ENCODE data around the gene GNAQ.

Gene GNAQ

DNA sequence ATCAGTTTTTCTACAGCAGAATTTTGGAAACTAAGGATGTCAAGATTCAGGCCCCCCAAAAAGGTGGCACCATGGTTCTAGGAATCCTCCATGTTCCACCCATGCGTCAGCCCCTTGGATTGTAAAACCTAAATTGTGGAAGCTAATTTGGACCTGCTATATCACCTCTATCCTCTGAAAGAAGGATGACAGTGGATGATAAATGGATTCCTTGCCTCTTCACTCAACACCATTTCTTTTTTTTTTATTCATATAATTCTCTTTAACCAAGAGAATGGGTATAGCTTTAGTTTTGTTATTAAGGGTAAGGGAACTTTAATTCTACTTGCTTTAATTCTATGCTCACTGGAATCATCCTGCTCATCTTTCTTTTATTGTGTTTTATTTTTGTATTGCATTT lies 71.8 kb downstream of the GNAQ start:
- no peaks in the 10 kb centered on the region for H3K9me3 Mint-ChIP-seq
- DNase-seq = no peak
- peaks cover 53% of the 10 kb centered on the region for H3K4me1 Mint-ChIP-seq (ENCODE audit: low read depth)
- no peaks in the 10 kb centered on the region for H3K36me3 Mint-ChIP-seq (ENCODE audit: low read depth)
- no peaks in the 10 kb centered on the region for H3K27me3 Mint-ChIP-seq
- no peak overlapping the region for H3K4me3 Mint-ChIP-seq
- H3K27ac Mint-ChIP-seq = no peak overlapping the region

DNA sequence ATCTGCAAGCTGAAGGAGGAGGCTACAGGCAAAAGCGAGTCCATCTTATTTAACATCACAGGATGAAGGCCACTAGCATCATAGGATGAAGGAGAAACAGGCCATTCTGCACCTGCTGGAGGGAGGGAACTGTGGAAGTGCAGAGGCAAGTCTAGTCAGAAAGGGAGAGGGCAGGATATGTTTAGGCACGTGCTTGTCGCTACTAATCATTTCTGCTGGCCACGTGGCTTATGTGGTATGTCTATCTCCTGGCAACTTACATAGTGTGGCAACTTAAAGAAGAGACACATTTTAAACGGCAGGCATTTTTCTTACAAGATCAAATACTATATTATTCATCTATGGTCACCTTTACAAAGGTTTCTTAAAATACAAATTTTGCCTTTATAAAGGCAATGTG lies 74.0 kb downstream of the GNAQ start:
- Mint-ChIP-seq H3K9me3 (no peaks in the 10 kb centered on the region), H3K4me3 (no peak overlapping the region), H3K27me3 (no peaks in the 10 kb centered on the region), H3K27ac (no peak overlapping the region), H3K36me3 (ENCODE audit: low read depth) (no peaks in the 10 kb centered on the region), H3K4me1 (ENCODE audit: low read depth) (peaks cover 60% of the 10 kb centered on the region)
- DNase-seq = no peak

DNA sequence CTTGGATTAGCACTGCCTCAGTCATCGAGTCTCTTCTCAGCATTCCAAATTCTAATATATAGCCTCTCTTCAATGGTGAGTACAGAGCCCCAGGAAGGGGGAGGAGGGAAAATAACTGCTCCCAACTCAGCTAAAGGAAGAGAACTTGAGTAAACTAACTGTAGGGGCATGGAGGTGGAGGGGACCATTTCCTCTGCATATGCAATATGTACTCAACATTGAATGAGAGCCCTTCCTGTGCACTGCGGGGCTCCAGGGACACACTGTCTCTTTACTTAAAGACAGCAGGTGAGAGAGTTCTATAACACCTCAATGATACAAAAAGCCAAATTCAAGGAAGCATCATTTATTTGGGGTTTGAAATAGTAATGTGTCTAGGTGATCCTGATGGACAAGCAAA lies 75.1 kb downstream of the GNAQ start:
- no peaks in the 10 kb centered on the region for H3K36me3 Mint-ChIP-seq (ENCODE audit: low read depth)
- H3K27me3 Mint-ChIP-seq = no peaks in the 10 kb centered on the region
- no peak overlapping the region for H3K27ac Mint-ChIP-seq
- no peak for DNase-seq
- H3K4me3 Mint-ChIP-seq = no peak overlapping the region
- H3K4me1 Mint-ChIP-seq (ENCODE audit: low read depth) = peaks cover 54% of the 10 kb centered on the region
- H3K9me3 Mint-ChIP-seq = no peaks in the 10 kb centered on the region

DNA sequence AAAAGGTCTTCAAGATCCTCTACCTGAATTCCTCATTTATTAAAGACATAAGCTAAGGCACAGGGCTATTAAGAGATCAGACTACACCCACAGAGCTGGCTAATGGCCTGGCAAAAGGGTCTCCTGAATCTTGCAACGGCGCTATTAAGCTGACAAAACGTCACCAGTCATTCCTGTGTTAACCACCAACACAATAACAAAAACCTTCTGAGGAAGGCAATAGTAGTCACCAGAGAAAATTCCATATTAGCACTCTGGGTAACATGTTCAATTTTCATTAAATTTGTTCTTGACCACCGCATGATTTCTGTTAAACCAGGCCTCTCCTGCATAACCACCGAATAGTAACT lies 77.0 kb downstream of the GNAQ start:
- Mint-ChIP-seq H3K4me1 (ENCODE audit: low read depth) (peaks cover 52% of the 10 kb centered on the region), H3K9me3 (no peaks in the 10 kb centered on the region), H3K36me3 (ENCODE audit: low read depth) (no peaks in the 10 kb centered on the region), H3K4me3 (no peak overlapping the region), H3K27ac (no peak overlapping the region), H3K27me3 (no peaks in the 10 kb centered on the region)
- DNase-seq = no peak

DNA sequence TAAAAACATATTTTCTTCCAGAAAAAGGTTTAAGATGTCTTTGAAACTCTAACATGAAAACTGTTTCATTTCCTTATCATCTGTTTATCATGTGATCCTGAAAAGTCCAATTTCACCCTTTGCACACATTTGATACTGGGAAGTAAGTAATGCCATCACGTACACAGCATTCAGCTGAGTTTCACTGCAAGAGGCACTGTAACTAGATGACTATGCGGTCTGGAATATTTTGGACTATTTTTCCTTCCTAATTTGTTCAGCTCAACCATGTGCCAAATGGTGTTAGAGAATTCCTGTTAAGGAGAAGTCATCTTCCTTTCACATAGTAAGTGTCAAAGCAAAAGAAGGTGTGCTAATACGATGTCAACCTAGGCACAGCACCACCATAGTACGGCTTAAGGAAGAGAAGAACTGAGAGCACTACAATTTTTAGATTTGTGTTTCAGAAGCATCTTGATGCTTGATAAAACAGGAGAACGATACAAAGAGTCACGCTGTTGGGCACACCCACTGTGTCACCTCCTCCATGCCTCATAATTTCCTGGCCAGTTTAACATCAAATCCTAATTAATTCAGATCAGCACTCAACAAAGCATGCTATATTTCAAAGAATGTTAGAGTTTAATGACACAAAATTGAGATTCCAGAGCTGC lies 77.5 kb downstream of the GNAQ start:
- Mint-ChIP-seq H3K9me3 (no peaks in the 10 kb centered on the region), H3K27me3 (no peaks in the 10 kb centered on the region), H3K27ac (no peak overlapping the region), H3K36me3 (ENCODE audit: low read depth) (no peaks in the 10 kb centered on the region), H3K4me1 (ENCODE audit: low read depth) (peaks cover 52% of the 10 kb centered on the region), H3K4me3 (no peak overlapping the region)
- no peak for DNase-seq

DNA sequence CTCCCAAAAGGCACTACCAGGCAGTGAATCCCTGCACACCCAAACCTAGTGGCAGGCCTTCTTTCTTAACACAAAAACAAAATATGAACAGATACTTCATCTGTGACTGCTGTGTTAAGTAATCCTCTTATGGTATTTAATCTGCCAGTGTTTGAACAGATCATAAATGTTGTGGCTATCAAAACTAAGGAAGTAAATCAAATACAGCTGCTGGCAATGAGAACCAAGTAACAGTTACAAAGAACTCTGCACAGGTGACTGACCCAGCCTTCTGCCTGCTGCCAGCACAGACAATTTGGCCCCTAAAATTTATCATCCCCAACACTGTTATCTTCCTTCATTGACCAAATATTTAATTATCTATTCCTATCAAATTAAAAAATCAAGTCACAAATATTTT lies 78.0 kb downstream of the GNAQ start:
- no peak overlapping the region for H3K4me3 Mint-ChIP-seq
- H3K4me1 Mint-ChIP-seq (ENCODE audit: low read depth) = peaks cover 52% of the 10 kb centered on the region
- H3K27me3 Mint-ChIP-seq = no peaks in the 10 kb centered on the region
- no peak overlapping the region for H3K27ac Mint-ChIP-seq
- no peaks in the 10 kb centered on the region for H3K36me3 Mint-ChIP-seq (ENCODE audit: low read depth)
- no peaks in the 10 kb centered on the region for H3K9me3 Mint-ChIP-seq
- no peak for DNase-seq

DNA sequence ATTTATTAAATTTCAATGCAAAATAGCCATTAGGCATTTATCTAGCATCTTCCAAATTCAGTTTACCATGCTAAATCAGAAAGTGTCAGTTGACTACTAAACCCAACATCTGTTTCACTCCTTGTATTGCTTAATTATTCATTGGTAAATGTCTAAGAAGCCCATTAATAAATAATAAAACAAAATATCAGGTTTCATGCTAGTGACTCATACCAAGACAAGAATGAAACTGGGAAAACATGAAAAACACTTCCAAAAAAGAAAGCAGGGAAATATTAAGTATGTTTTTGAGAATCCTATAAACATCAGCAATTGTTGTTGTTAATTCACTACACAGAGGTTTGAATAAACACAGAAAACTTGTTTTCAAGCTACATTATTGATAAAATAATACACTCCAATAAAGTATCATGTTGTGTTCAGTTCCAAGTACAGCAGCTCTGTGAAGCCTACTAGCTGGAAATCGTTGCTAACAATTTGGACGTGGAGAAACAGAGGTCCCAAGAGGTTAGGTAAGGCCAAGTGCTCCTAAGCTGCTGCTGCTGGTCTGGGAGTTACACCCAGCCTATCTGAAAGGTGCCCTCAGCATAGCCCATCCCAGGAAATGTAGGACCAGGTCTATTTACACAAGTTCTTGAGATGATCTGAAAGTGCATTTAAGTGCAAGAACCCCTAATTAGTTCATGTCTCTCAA lies 78.8 kb downstream of the GNAQ start:
- peaks cover 46% of the 10 kb centered on the region for H3K4me1 Mint-ChIP-seq (ENCODE audit: low read depth)
- H3K4me3 Mint-ChIP-seq = no peak overlapping the region
- no peaks in the 10 kb centered on the region for H3K9me3 Mint-ChIP-seq
- no peaks in the 10 kb centered on the region for H3K36me3 Mint-ChIP-seq (ENCODE audit: low read depth)
- no peak overlapping the region for H3K27ac Mint-ChIP-seq
- no peak for DNase-seq
- H3K27me3 Mint-ChIP-seq = no peaks in the 10 kb centered on the region

DNA sequence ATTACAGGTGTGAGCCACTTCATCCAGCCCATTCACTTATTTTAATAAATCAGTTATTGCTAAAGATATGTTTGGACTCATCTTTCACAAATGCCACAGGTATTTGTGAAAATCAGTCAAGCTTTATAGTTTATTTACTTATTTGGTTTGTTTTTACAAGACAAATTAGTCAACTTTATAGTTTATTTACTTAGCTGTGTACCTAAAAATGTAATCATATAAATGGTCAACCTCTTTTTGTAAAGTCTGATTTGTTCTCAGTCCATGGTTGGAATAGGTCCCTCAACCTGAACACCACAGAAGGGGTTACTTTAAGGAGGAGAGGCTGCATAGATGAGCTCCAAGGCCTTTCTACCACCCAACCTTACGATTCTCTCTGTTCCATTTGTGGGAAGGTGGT lies 80.2 kb downstream of the GNAQ start:
- Mint-ChIP-seq H3K36me3 (ENCODE audit: low read depth) (no peaks in the 10 kb centered on the region), H3K9me3 (no peaks in the 10 kb centered on the region), H3K27ac (no peak overlapping the region), H3K4me3 (no peak overlapping the region), H3K4me1 (ENCODE audit: low read depth) (peaks cover 49% of the 10 kb centered on the region), H3K27me3 (no peaks in the 10 kb centered on the region)
- no peak for DNase-seq

DNA sequence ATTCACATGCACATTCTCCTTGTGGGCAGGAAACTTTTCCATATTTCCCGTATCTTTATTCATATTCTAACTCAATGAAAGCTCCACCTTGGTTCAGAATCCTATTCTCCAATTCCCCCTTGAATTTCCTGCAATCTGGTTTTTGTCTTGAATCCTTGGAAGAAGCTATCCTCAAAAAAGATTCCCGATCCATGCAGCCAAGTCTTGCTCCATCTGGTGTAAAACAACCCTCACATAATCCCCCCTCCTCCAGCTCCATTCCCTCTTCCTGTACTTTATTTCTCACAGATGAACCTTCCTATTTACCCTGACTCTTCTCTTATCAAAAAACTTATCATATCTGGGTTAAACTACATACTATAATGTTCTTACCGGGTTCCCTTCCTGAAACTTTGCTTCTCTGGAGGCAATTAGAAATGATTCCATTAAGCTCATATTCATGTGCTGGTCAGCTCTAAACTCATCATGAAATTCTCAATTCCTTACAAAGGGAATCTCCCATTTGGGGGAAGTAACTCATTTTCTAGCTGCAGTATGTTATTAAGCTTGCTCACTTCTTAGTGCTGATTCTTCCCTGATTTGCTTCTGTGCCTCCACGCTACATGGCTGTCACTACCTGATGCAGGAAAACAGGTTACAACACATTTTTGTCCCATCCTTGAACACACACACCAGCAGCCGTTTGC lies 81.7 kb downstream of the GNAQ start:
- no peak for DNase-seq
- no peaks in the 10 kb centered on the region for H3K27me3 Mint-ChIP-seq
- H3K9me3 Mint-ChIP-seq = no peaks in the 10 kb centered on the region
- H3K4me1 Mint-ChIP-seq (ENCODE audit: low read depth) = peaks cover 63% of the 10 kb centered on the region
- no peak overlapping the region for H3K4me3 Mint-ChIP-seq
- no peaks in the 10 kb centered on the region for H3K36me3 Mint-ChIP-seq (ENCODE audit: low read depth)
- no peak overlapping the region for H3K27ac Mint-ChIP-seq

DNA sequence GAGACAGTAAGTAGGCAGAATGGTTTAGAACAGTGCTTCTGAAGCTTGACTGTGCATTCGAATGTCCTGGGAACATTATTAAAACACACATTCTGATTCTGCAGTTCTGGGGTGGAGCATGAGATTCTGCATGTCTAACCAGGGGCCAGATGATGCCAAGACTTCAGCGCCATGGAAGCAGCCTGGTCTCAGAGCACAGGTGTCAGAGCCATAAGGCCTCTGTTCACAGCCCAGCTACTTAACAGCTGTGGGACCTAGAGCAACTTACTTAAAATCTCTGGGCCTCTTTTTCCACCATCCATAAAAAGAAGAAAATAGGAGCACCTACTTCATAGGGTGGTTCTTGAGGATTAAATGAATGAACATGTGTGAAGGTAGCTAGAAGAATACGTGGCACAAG lies 84.0 kb downstream of the GNAQ start:
- Mint-ChIP-seq H3K4me3 (no peak overlapping the region), H3K9me3 (no peaks in the 10 kb centered on the region), H3K4me1 (ENCODE audit: low read depth) (peaks cover 61% of the 10 kb centered on the region), H3K27me3 (no peaks in the 10 kb centered on the region), H3K36me3 (ENCODE audit: low read depth) (no peaks in the 10 kb centered on the region), H3K27ac (no peak overlapping the region)
- DNase-seq = no peak

DNA sequence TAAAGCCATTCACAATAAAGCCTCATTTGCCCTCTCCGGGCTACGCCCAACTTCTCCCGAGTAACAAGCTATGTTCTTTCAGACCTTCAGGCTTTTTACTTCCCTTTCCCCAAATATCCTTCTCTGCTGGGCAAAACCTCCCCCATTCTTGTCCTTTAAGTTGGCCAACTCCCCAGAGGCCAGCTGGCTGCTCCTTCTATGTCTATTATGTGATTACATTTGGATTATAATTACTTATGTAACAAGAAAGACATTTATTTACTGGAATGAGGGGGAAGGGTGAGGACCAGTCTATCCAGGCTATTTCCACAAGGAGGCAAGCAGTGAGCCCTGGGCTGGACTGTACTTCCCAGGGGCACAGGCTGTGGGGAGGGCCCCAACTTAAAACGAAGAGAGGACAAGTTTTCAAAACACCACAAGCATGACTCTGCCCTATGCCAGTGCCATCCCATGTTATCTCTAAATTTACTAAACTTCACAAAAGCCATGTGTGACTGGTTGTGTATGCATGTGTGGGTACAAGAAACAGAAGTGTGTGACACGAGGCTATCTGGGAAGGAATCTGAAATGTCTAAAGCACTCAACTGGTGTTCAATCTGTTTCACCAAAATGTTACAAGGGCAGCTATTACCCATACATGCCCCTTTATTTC lies 84.5 kb downstream of the GNAQ start:
- H3K4me3 Mint-ChIP-seq = no peak overlapping the region
- peaks cover 63% of the 10 kb centered on the region for H3K4me1 Mint-ChIP-seq (ENCODE audit: low read depth)
- H3K27me3 Mint-ChIP-seq = no peaks in the 10 kb centered on the region
- no peak for DNase-seq
- H3K36me3 Mint-ChIP-seq (ENCODE audit: low read depth) = no peaks in the 10 kb centered on the region
- H3K9me3 Mint-ChIP-seq = no peaks in the 10 kb centered on the region
- H3K27ac Mint-ChIP-seq = no peak overlapping the region

DNA sequence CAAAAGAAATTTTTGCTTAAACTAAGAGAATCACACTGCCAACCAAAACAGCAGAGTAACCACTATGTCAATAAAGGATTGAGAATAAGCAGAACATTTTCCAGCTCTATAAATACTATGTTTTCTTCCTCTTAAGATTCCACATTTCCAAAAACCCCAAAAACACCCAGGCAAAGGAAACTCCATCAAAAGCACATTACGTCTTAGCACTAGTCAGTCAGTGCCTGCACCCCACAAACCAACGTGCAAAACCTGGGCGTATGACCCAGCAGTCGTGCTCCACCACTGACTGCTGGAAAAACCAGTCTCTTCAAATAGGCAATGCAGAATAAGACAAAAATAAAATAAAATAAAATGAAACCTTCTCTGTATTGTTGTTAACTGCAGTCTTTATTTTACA lies 85.3 kb downstream of the GNAQ start:
- peaks cover 63% of the 10 kb centered on the region for H3K4me1 Mint-ChIP-seq (ENCODE audit: low read depth)

DNA sequence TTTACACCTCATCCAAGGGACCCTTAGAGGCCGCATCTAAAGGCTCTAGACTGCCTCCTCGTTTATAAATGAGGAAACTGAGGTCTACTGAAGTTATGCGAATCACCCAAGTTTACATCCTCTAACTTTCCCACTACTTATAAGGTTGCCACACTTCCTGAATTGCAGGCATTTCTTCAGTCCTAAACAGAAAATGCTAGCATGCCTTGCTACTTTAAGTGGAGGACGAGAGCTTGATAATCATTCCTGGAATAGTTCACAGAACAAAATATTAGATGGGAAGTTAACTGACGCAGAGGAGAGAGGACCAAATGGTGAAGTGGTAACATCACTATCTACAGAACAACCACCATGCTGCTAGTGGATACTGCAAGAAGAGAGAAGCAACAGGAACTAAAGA lies 85.8 kb downstream of the GNAQ start:
- Mint-ChIP-seq H3K4me3 (no peak overlapping the region), H3K9me3 (no peaks in the 10 kb centered on the region), H3K27me3 (no peaks in the 10 kb centered on the region), H3K36me3 (ENCODE audit: low read depth) (no peaks in the 10 kb centered on the region), H3K27ac (no peak overlapping the region), H3K4me1 (ENCODE audit: low read depth) (peaks cover 63% of the 10 kb centered on the region)
- DNase-seq = no peak

More for the DNA sequence above, 85.3 kb downstream of the GNAQ start:
- Mint-ChIP-seq H3K9me3 (no peaks in the 10 kb centered on the region), H3K36me3 (ENCODE audit: low read depth) (no peaks in the 10 kb centered on the region), H3K4me3 (no peak overlapping the region), H3K27me3 (no peaks in the 10 kb centered on the region), H3K27ac (peak overlapping the region; percentile 23)
- no peak for DNase-seq

DNA sequence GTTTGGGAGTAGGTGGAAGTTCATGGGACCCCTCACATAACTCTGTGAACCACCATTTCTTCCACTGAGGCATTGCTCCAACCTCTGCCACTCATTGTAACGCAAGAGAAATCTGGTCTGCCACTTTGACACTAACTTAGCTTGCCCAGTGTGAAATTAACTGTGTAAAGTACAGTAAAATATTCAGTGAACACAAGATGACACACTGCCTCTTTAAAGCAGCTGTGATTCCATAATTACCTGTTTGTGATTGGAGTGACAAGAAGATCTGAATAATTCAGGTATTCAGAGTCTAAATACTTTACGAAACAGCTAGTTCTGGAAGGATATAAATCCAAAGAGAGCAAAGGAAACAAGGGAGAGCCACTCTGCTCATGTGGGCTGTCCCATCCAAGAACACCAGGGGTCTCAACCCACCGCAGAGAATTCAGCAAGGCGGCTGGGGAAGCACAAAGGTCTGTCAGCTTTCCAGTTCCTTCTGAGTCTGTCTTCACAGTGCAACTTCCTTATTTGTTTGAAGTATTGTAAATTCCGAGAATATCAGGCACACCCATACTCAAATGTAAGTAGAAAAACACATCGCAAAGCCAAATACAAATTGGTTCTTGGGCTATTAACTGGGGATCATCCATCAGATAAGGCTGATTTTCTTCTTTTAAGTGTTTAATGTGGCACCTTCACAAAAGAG lies 86.9 kb downstream of the GNAQ start:
- peak overlapping the region; percentile 35 for H3K27ac Mint-ChIP-seq
- no peak for DNase-seq
- no peak overlapping the region for H3K4me3 Mint-ChIP-seq
- no peaks in the 10 kb centered on the region for H3K36me3 Mint-ChIP-seq (ENCODE audit: low read depth)
- H3K9me3 Mint-ChIP-seq = no peaks in the 10 kb centered on the region
- H3K27me3 Mint-ChIP-seq = no peaks in the 10 kb centered on the region
- H3K4me1 Mint-ChIP-seq (ENCODE audit: low read depth) = peaks cover 55% of the 10 kb centered on the region

Measured in activated T-cell treated with anti-CD3 and anti-CD28 coated beads, Interleukin-2, amount 50 U/mL, for 24 hours (primary cell).